ENCODE measurements around the gene MTHFR.
A peak's percentile ranks its signal among the peaks of the same experiment; 100 is the strongest.

MTHFR gene

DNA sequence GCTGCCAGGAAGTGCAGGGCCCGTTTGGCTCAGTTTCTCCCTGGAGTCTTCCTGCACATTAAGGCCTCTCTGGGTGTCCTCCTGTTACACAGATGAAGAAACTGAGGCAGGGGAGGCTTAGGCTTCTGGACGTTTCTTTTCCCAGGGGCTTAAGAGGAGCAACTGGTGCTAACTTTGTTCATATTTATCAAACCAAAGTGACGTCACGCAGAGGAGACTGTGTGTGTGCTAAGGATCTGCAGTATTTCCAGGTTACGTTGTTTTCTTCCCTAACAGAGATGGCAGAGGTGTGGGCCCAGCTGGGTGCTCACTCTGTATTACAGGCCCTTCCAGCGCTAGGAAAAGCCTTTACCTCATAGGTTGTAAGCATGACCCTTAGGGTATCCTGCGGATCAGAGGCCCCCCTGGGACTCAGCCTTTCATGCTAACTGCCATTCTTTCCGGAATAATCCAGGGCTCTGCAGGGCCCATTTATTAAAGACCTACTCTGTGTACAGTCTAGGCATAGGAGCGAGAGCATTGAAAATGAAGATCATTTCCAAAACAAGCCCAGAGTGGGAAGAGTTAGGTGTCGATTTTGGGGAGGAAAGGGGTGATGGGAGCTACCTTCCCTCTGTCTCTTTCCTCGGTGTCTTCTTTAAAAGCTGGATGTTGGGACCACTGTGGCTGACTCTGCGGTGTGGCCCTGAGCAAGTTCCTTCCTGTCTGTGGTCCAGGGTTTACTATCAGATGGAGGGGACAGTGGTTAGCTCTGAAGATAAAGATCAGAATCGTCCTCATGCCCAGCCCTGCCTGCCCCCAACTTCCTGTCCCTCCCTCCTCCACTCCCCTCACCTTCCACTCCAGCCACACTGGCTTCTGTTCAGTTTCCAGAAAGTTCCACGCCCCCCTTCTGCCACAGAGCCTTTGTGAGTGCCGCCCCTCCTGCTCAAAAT lies 65.2 kb downstream of the MTHFR start:
- TF ChIP-seq ESRRG (CRISPR knock-in tag; IDR thresholded peaks at IDR 0.05) (no peak), ARNTL (CRISPR knock-in tag; IDR thresholded peaks at IDR 0.05; ENCODE audit: borderline replicate concordance, low read depth) (no peak), PPARA (CRISPR knock-in tag; IDR thresholded peaks at IDR 0.05; ENCODE audit: borderline replicate concordance) (no peak), CSDC2 (CRISPR knock-in tag; IDR thresholded peaks at IDR 0.05) (no peak)
- no peak for ATAC-seq

DNA sequence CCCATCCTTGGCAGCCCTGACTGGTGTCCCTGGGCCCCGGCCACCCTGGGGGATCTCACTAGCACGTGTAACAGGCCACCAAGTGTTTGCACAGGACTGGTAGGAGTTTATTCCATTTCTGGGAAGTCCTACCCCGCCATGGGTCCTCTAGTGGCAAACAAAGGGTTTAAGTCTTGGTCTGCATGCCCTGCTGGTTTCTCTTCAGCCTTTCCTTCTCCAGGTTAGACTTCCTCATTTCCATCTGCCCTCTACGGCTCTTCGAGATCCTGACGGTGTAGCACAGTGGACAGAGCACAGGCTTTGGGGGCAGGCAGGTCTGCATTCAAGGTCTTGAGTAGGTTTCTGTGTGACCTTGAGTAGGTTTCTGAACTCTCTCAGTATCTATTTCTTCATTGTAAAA lies 67.0 kb downstream of the MTHFR start:
- no peak for ATAC-seq
- TF ChIP-seq PPARA (CRISPR knock-in tag; IDR thresholded peaks at IDR 0.05; ENCODE audit: borderline replicate concordance), result no peak

- no peak for TF ChIP-seq PPARA (CRISPR knock-in tag; IDR thresholded peaks at IDR 0.05; ENCODE audit: borderline replicate concordance)
- TF ChIP-seq ZFP30 (CRISPR knock-in tag; IDR thresholded peaks at IDR 0.05), result no peak
- no peak for TF ChIP-seq ZNF565 (CRISPR knock-in tag; conservative IDR thresholded peaks at IDR 0.05; ENCODE audit: low read depth)
- TF ChIP-seq TCF4 (CRISPR knock-in tag; IDR thresholded peaks at IDR 0.05; ENCODE audit: borderline replicate concordance), result no peak
- no peak for TF ChIP-seq OSR1 (CRISPR knock-in tag; IDR thresholded peaks at IDR 0.05)
- no peak for TF ChIP-seq BACH2 (CRISPR knock-in tag; IDR thresholded peaks at IDR 0.05; ENCODE audit: borderline replicate concordance)
- no peak for TF ChIP-seq RARB (CRISPR knock-in tag; IDR thresholded peaks at IDR 0.05)
- no peak for TF ChIP-seq CSDC2 (CRISPR knock-in tag; IDR thresholded peaks at IDR 0.05)
- no peak for TF ChIP-seq ESRRG (CRISPR knock-in tag; IDR thresholded peaks at IDR 0.05)
- TF ChIP-seq, protein P1, sequence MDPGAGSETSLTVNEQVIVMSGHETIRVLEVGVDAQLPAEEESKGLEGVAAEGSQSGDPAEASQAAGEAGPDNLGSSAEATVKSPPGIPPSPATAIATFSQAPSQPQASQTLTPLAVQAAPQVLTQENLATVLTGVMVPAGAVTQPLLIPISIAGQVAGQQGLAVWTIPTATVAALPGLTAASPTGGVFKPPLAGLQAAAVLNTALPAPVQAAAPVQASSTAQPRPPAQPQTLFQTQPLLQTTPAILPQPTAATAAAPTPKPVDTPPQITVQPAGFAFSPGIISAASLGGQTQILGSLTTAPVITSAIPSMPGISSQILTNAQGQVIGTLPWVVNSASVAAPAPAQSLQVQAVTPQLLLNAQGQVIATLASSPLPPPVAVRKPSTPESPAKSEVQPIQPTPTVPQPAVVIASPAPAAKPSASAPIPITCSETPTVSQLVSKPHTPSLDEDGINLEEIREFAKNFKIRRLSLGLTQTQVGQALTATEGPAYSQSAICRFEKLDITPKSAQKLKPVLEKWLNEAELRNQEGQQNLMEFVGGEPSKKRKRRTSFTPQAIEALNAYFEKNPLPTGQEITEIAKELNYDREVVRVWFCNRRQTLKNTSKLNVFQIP (CRISPR knock-in tag; IDR thresholded peaks at IDR 0.05; ENCODE audit: borderline replicate concordance, low read depth), result no peak
- no peak for TF ChIP-seq ZC3H10 (CRISPR knock-in tag; IDR thresholded peaks at IDR 0.05)
- TF ChIP-seq ISL1 (CRISPR knock-in tag; IDR thresholded peaks at IDR 0.05), result no peak
- no peak for TF ChIP-seq CSRNP3 (CRISPR knock-in tag; IDR thresholded peaks at IDR 0.05)
- TF ChIP-seq CREB5 (CRISPR knock-in tag; IDR thresholded peaks at IDR 0.05; ENCODE audit: low read depth), result no peak
- TF ChIP-seq GLIS3 (CRISPR knock-in tag; IDR thresholded peaks at IDR 0.05), result no peak
- no peak for TF ChIP-seq ARNTL (CRISPR knock-in tag; IDR thresholded peaks at IDR 0.05; ENCODE audit: borderline replicate concordance, low read depth)
- no peak for TF ChIP-seq ZNF70 (CRISPR knock-in tag; IDR thresholded peaks at IDR 0.05)
- no peak for TF ChIP-seq PATZ1 (CRISPR knock-in tag; IDR thresholded peaks at IDR 0.05; ENCODE audit: borderline replicate concordance)
- no peak for TF ChIP-seq ZNF8 (CRISPR knock-in tag; IDR thresholded peaks at IDR 0.05)
- ATAC-seq, result no peak
Measured at GRCh38 chr1:11738096-11738495, 67.7 kb downstream of the MTHFR start.

GRCh38 chr1:11736746-11737639 lies 68.8 kb downstream of the MTHFR start:
- ATAC-seq, result peak; percentile 68
- TF ChIP-seq, protein P2, sequence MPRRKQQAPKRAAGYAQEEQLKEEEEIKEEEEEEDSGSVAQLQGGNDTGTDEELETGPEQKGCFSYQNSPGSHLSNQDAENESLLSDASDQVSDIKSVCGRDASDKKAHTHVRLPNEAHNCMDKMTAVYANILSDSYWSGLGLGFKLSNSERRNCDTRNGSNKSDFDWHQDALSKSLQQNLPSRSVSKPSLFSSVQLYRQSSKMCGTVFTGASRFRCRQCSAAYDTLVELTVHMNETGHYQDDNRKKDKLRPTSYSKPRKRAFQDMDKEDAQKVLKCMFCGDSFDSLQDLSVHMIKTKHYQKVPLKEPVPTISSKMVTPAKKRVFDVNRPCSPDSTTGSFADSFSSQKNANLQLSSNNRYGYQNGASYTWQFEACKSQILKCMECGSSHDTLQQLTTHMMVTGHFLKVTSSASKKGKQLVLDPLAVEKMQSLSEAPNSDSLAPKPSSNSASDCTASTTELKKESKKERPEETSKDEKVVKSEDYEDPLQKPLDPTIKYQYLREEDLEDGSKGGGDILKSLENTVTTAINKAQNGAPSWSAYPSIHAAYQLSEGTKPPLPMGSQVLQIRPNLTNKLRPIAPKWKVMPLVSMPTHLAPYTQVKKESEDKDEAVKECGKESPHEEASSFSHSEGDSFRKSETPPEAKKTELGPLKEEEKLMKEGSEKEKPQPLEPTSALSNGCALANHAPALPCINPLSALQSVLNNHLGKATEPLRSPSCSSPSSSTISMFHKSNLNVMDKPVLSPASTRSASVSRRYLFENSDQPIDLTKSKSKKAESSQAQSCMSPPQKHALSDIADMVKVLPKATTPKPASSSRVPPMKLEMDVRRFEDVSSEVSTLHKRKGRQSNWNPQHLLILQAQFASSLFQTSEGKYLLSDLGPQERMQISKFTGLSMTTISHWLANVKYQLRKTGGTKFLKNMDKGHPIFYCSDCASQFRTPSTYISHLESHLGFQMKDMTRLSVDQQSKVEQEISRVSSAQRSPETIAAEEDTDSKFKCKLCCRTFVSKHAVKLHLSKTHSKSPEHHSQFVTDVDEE (CRISPR knock-in tag; IDR thresholded peaks at IDR 0.05), result no peak
- TF ChIP-seq CSRNP3 (CRISPR knock-in tag; IDR thresholded peaks at IDR 0.05), result no peak
- no peak for TF ChIP-seq ISL1 (CRISPR knock-in tag; IDR thresholded peaks at IDR 0.05)
- no peak for TF ChIP-seq BACH2 (CRISPR knock-in tag; IDR thresholded peaks at IDR 0.05; ENCODE audit: borderline replicate concordance)
- no peak for TF ChIP-seq SNAI2 (CRISPR knock-in tag; IDR thresholded peaks at IDR 0.05)
- TF ChIP-seq, protein P1 (CRISPR knock-in tag; IDR thresholded peaks at IDR 0.05; ENCODE audit: borderline replicate concordance, low read depth), result no peak
